B cell (primary cell): Measurements from ENCODE around the gene AXIN2. TPM values are rescaled to one million over a fixed set of nuclear protein-coding genes. Genes with fewer than 3 reads are reported as not detected.

Experiments
- ATAC-seq: fragments of 200-7000 bp; cut with Tn5 transposase; one replicate; pipeline ENCODE4 v1.10.0; 2021; ENCODE audit warnings: low read depth, mild to moderate bottlenecking, moderate number of reproducible peaks, moderate library complexity
- CTCF ChIA-PET: fragments of 350-600 bp; sonication (Branson Sonifier 250); formaldehyde crosslinking; loops from one replicate; lab custom pipeline; 2021; ENCODE audit warnings: antibody characterized with exemption, inconsistent platforms; lab: Charles Lee
- POLR2A ChIA-PET: fragments of 350-600 bp; sonication (Branson Sonifier 250); formaldehyde crosslinking; loops from one replicate; lab custom pipeline; 2021; ENCODE audit warnings: antibody characterized with exemption; lab: Charles Lee
- DNase-seq: peaks from one replicate; pipeline ENCODE4 v3.0.0; 2013
- H2AFZ ChIP-seq: 2 replicates; pipeline ENCODE4 v1.6.1; 2012; ENCODE audit warnings: mild to moderate bottlenecking, low read depth, low read length; ENCODE audit not compliant: insufficient read depth, poor library complexity, severe bottlenecking
- H3K27ac ChIP-seq, 2 donors: 1 replicate in 1 of 2; 2 replicates in 1 of 2; pipeline ENCODE4 v1.5.1; 2012 to 2013; ENCODE audit warnings: low read length in 2 of 2, mild to moderate bottlenecking in 2 of 2, moderate library complexity in 1 of 2
- H3K27me3 ChIP-seq, 4 experiments: fragments of 200-600 bp in 1 of 4; sonication (generic) in 1 of 4; replicated peaks in 1 of 4; 1 replicate in 2 of 4; 2 replicates in 2 of 4; pipeline versions ENCODE4 v1.6.1 to v1.7.0; 2013 to 2016; ENCODE audit warnings: low read length in 3 of 4, mild to moderate bottlenecking in 2 of 4, mixed read lengths in 1 of 4, moderate library complexity in 1 of 4; ENCODE audit not compliant: insufficient read depth in 4 of 4, control insufficient read depth in 3 of 4; ENCODE audit errors: control extremely low read depth in 1 of 4
- H3K36me3 ChIP-seq, 2 experiments: replicated peaks in 1 of 2; 1 replicate in 1 of 2; 2 replicates in 1 of 2; pipeline versions ENCODE4 v1.6.1 to v1.7.1; 2013; ENCODE audit warnings: low read length in 1 of 2; ENCODE audit not compliant: insufficient read depth in 2 of 2, control insufficient read depth in 1 of 2; ENCODE audit errors: control extremely low read depth in 1 of 2, extremely low read depth in 1 of 2
- H3K4me1 ChIP-seq, 2 donors: fragments of 200-600 bp in 1 of 2; sonication (generic) in 1 of 2; 1 replicate in 1 of 2; 2 replicates in 1 of 2; pipeline versions ENCODE4 v1.5.1 to v1.6.1; 2013 to 2017; ENCODE audit warnings: low read length in 2 of 2; ENCODE audit not compliant: control insufficient read depth in 2 of 2, insufficient read depth in 2 of 2
- H3K4me2 ChIP-seq: replicated peaks from 2 replicates; pipeline ENCODE3; 2012; ENCODE audit warnings: mild to moderate bottlenecking, low read depth, low read length; ENCODE audit not compliant: poor library complexity, severe bottlenecking
- H3K4me3 ChIP-seq, 5 experiments: fragments of 200-600 bp in 1 of 5; sonication (generic) in 1 of 5; 1 replicate in 3 of 5; 2 replicates in 2 of 5; pipeline versions ENCODE4 v1.5.1 to v1.7.0; 2011 to 2016; ENCODE audit warnings: low read length in 4 of 5, mild to moderate bottlenecking in 4 of 5, low read depth in 2 of 5, control low read depth in 1 of 5, moderate library complexity in 1 of 5; ENCODE audit not compliant: insufficient read depth in 1 of 5; ENCODE audit errors: control extremely low read depth in 1 of 5, extremely low read depth in 1 of 5
- H3K79me2 ChIP-seq: fragments of 200-600 bp; sonication (generic); one replicate; pipeline ENCODE4 v1.6.0; 2016; ENCODE audit warnings: low read length; ENCODE audit not compliant: control insufficient read depth, insufficient read depth
- H3K9ac ChIP-seq: fragments of 200-600 bp; sonication (generic); 2 replicates; pipeline ENCODE4 v1.6.1; 2017; ENCODE audit warnings: mild to moderate bottlenecking, low read length, moderate library complexity
- H3K9me3 ChIP-seq, 3 donors: one replicate each; pipeline versions ENCODE4 v1.6.1 to v1.7.1; 2013; ENCODE audit warnings: low read length in 2 of 3; ENCODE audit not compliant: control insufficient read depth in 2 of 3, insufficient read depth in 1 of 3; ENCODE audit errors: control extremely low read depth in 1 of 3
- H4K20me1 ChIP-seq: 2 replicates; pipeline ENCODE4 v1.6.0; 2012; ENCODE audit warnings: mild to moderate bottlenecking, low read length; ENCODE audit not compliant: insufficient read depth, control insufficient read depth, poor library complexity, severe bottlenecking
- H3K27ac Mint-ChIP-seq: one replicate; pipeline ENCODE4 v1.8.0; 2021; ENCODE audit warnings: mixed read lengths
- H3K27me3 Mint-ChIP-seq: one replicate; pipeline ENCODE4 v1.8.0; 2021; ENCODE audit warnings: mixed read lengths
- H3K4me1 Mint-ChIP-seq: one replicate; pipeline ENCODE4 v1.8.0; 2021; ENCODE audit warnings: mixed read lengths
- H3K4me3 Mint-ChIP-seq: one replicate; pipeline ENCODE4 v1.8.0; 2021; ENCODE audit warnings: mixed read lengths
- H3K9me3 Mint-ChIP-seq: one replicate; pipeline ENCODE4 v1.8.0; 2022; ENCODE audit warnings: mixed read lengths; ENCODE audit not compliant: insufficient read depth
- EZH2 ChIP-seq: IDR thresholded peaks from 2 replicates; pipeline ENCODE4 v1.6.1; 2012; ENCODE audit warnings: borderline replicate concordance, low read depth, mild to moderate bottlenecking, moderate library complexity, low read length; ENCODE audit not compliant: insufficient read depth, poor library complexity, severe bottlenecking
- whole genome bisulfite sequencing: methylation state at CpG from one replicate; pipeline ENCODE4 v1.1.5; 2013; ENCODE audit warnings: missing lambda C conversion rate; ENCODE audit not compliant: insufficient coverage; 5-methylcytosine and 5-hydroxymethylcytosine counted together
- intact Hi-C: fragments of 100-400 bp; cut with micrococcal nuclease; formaldehyde crosslinking; loops from one replicate; pipeline ENCODE4 v1.10.0; 2022
- polyA plus RNA-seq: library from polyadenylated mRNA; depleted of rRNA; stranded (reverse); fragments of >200 nt; gene quantifications from 2 replicates; pipeline ENCODE4 v1.2.3, GENCODE V29; 2012
- total RNA-seq, 2 donors: library from RNA; stranded (reverse); fragments of 120-200 nt in 1 of 2; gene quantifications; 1 replicate in 1 of 2; 2 replicates in 1 of 2; pipeline versions ENCODE4 v1.2.3 to v1.2.4, GENCODE V29; 2013 to 2022
- TF ChIP-seq, protein P1 (sequence below): fragments of 200-600 bp; IDR thresholded peaks from one replicate; pipeline ENCODE4 v1.8.0; 2022; ENCODE audit warnings: antibody characterized with exemption, mild to moderate bottlenecking

AXIN2 gene
- total and polyA plus RNA-seq, 2 donors (not counting 1 experiment from before 2014, with no cell fraction given): 0.16 to 1.2 TPM

DNA sequence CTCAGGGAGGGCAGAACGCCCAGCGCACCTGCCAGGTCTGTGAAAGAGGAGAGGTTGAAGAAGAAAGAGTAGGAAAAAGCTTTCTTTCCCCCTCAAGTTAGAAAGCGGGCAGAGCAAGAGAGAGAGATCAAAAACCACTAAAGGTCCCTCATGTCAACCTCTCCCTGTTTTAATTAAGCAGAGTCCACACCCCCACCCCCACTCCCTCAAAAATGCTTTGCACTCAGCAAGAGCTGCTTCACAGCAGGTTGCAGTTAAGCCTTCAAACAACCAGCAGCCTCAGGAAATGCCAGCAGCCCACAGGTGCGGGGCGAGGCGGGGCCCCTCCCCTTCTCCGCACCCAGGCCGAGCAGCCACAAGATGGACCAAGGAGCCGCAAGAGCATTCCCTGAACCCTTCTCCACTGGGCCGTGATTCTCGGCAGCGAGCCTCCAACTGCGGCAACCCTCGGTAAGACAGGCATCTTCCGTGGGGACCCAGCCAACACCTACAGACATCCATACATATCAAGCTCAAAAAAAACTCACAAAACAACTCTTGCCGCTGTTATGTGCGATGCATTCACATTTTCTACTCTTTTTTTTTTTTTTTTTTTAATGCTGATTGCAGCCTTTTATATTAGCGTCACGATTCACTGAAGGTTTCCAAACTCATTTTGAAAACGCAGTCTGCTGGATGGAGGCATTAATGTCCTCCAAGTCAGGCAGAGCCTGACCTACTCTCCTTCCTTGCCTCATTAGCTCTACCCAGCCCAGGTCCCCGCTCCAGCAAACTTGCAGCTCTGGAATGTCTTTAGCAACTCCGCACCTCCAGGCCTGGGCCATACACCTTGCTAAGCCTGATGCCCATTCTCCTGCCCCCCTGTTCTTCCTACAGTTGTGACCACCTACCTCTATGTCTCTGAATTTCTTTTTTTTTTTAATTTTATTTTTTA, 66.1 kb downstream of the AXIN2 start:
- no peak for ATAC-seq
- H3K27me3 Mint-ChIP-seq: peaks cover 45% of the 10 kb centered on the region

More for the DNA sequence above, 66.1 kb downstream of the AXIN2 start:
- 24% methylated on average over 20 of the region's 22 CpGs for WGBS
- H3K4me2 ChIP-seq: no peak overlapping the region
- Mint-ChIP-seq H3K4me1 (no peaks in the 10 kb centered on the region), H3K9me3 (no peaks in the 10 kb centered on the region), H3K27ac (no peak overlapping the region), H3K4me3 (no peak overlapping the region)
- DNase-seq: no peak
- H3K27me3 ChIP-seq: peaks cover 0 to 14% (median under 1%) of the 10 kb centered on the region in 4 experiments
- no peak overlapping the region for H3K9ac ChIP-seq
- no peak overlapping the region for H2AFZ ChIP-seq
- POLR2A ChIA-PET: no interaction called here
- H3K27ac ChIP-seq: no peak overlapping the region
- intact Hi-C loops: no loop called here
- no peak overlapping the region for H3K4me3 ChIP-seq
- peaks cover 0 to 3% (median 0%) of the 10 kb centered on the region in 3 donors for H3K9me3 ChIP-seq
- TF ChIP-seq, protein P1, sequence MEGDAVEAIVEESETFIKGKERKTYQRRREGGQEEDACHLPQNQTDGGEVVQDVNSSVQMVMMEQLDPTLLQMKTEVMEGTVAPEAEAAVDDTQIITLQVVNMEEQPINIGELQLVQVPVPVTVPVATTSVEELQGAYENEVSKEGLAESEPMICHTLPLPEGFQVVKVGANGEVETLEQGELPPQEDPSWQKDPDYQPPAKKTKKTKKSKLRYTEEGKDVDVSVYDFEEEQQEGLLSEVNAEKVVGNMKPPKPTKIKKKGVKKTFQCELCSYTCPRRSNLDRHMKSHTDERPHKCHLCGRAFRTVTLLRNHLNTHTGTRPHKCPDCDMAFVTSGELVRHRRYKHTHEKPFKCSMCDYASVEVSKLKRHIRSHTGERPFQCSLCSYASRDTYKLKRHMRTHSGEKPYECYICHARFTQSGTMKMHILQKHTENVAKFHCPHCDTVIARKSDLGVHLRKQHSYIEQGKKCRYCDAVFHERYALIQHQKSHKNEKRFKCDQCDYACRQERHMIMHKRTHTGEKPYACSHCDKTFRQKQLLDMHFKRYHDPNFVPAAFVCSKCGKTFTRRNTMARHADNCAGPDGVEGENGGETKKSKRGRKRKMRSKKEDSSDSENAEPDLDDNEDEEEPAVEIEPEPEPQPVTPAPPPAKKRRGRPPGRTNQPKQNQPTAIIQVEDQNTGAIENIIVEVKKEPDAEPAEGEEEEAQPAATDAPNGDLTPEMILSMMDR: no peak
- no peak for TF ChIP-seq EZH2
- no peaks in the 10 kb centered on the region for H3K4me1 ChIP-seq
- no peaks in the 10 kb centered on the region for H4K20me1 ChIP-seq
- CTCF ChIA-PET: no interaction called here
- no peaks in the 10 kb centered on the region for H3K79me2 ChIP-seq
- H3K36me3 ChIP-seq: no peaks in the 10 kb centered on the region
